D721Med (cell line): ENCODE measurements around the gene XYLT1.
"Not testable (repeated sequence)": the region's sequence is repeated elsewhere in the genome, so short reads cannot be mapped to it uniquely, and the experiment has no call there.

ENCODE experiments used
- DNase-seq: peaks from one replicate; pipeline ENCODE4 v3.0.0; 2011; ENCODE audit warnings: low spot score; ENCODE audit not compliant: insufficient read length
- FAIRE-seq: peaks from 2 replicates; lab custom pipeline; 2011; peaks lifted over from hg19 to GRCh38; lab: Jason Lieb, UNC
- CTCF ChIP-seq: IDR thresholded peaks from 2 replicates; pipeline ENCODE4 v1.5.1; 2012; ENCODE audit warnings: mild to moderate bottlenecking, control low read depth; ENCODE audit not compliant: insufficient read depth; ENCODE audit errors: missing control alignments

XYLT1 gene

GRCh38 chr16:17416461-17417311 lies 54.1 kb downstream of the XYLT1 start:
- no peak for FAIRE-seq
- no peak for DNase-seq
- no peak for TF ChIP-seq CTCF

- no peak for FAIRE-seq
- no peak for TF ChIP-seq CTCF
- no peak for DNase-seq
These were observed 55.8 kb downstream of the XYLT1 start for GRCh38 chr16:17414916-17415315.

- FAIRE-seq (no peak), DNase-seq (no peak)
- TF ChIP-seq CTCF = no peak
These were observed 56.3 kb downstream of the XYLT1 start for GRCh38 chr16:17414421-17414820.

GRCh38 chr16:17413508-17413907 lies 57.3 kb downstream of the XYLT1 start:
- FAIRE-seq (no peak), DNase-seq (no peak)
- no peak for TF ChIP-seq CTCF

- no peak for TF ChIP-seq CTCF
- FAIRE-seq = no peak
These were observed 58.0 kb downstream of the XYLT1 start for GRCh38 chr16:17412791-17413190.

GRCh38 chr16:17412221-17412620 lies 58.5 kb downstream of the XYLT1 start:
- no peak for TF ChIP-seq CTCF
- FAIRE-seq (no peak), DNase-seq (no peak)

More at GRCh38 chr16:17412791-17413190, 58.0 kb downstream of the XYLT1 start:
- DNase-seq = no peak

GRCh38 chr16:17411263-17411662 lies 59.5 kb downstream of the XYLT1 start:
- no peak for TF ChIP-seq CTCF
- FAIRE-seq (no peak), DNase-seq (no peak)

- DNase-seq, FAIRE-seq: not testable (repeated sequence)
These were observed 60.4 kb downstream of the XYLT1 start for GRCh38 chr16:17410316-17410715.
